NB4 (cell line): ENCODE measurements around the gene TMEM200A.

Experiments used
- CTCF ChIP-seq: IDR thresholded peaks from one replicate; pipeline ENCODE4 v1.5.1; 2012; ENCODE audit warnings: low read depth, low read length
- MAX ChIP-seq: IDR thresholded peaks from 2 replicates; pipeline ENCODE4 v1.6.1; 2011; ENCODE audit warnings: low read depth, low read length
- MYC ChIP-seq: IDR thresholded peaks from 2 replicates; pipeline ENCODE4 v1.6.1; 2011; ENCODE audit warnings: low read depth, low read length
- POLR2A ChIP-seq: IDR thresholded peaks from 2 replicates; pipeline ENCODE4 v1.6.1; 2011; ENCODE audit warnings: mild to moderate bottlenecking; ENCODE audit not compliant: insufficient read length; ENCODE audit errors: extremely low read depth

DNA sequence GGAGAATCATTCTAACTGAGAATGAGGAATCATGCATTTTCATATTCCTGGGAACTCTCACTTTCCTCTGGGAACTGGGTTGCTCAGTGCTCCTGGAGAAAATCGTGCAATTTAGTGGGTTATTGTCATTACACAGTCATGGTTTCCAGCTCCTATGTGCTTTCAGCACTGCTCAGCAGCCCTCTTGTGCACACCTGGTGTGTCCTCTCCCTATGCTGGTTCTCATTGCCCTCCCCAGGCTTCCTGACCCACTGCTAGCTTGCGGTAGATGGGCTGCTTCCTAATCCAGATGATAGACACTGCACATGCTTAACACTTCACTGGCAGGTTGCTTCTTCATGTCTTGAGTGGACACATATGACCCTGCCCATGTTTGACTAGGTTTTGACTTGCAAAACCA lies 39.7 kb downstream of the TMEM200A start:
- no peak for TF ChIP-seq POLR2A
- TF ChIP-seq CTCF = no peak
- TF ChIP-seq MYC = no peak
- no peak for TF ChIP-seq MAX
